ENCODE results near the gene ARHGEF3. TPM values are rescaled to one million over a fixed set of nuclear protein-coding genes. Genes with fewer than 3 reads are reported as not detected.

Gene ARHGEF3
- total RNA-seq, 1 experiment from 2014 or later = 7.9 TPM

- TF ChIP-seq, protein P1, sequence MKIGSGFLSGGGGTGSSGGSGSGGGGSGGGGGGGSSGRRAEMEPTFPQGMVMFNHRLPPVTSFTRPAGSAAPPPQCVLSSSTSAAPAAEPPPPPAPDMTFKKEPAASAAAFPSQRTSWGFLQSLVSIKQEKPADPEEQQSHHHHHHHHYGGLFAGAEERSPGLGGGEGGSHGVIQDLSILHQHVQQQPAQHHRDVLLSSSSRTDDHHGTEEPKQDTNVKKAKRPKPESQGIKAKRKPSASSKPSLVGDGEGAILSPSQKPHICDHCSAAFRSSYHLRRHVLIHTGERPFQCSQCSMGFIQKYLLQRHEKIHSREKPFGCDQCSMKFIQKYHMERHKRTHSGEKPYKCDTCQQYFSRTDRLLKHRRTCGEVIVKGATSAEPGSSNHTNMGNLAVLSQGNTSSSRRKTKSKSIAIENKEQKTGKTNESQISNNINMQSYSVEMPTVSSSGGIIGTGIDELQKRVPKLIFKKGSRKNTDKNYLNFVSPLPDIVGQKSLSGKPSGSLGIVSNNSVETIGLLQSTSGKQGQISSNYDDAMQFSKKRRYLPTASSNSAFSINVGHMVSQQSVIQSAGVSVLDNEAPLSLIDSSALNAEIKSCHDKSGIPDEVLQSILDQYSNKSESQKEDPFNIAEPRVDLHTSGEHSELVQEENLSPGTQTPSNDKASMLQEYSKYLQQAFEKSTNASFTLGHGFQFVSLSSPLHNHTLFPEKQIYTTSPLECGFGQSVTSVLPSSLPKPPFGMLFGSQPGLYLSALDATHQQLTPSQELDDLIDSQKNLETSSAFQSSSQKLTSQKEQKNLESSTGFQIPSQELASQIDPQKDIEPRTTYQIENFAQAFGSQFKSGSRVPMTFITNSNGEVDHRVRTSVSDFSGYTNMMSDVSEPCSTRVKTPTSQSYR (CRISPR knock-in tag; IDR thresholded peaks at IDR 0.05) = no peak
- TF ChIP-seq PRRX2 (CRISPR knock-in tag; IDR thresholded peaks at IDR 0.05) (no peak), ESRRA (CRISPR knock-in tag; IDR thresholded peaks at IDR 0.05; ENCODE audit: borderline replicate concordance) (no peak), NR3C1 (CRISPR knock-in tag; conservative IDR thresholded peaks at IDR 0.05; ENCODE audit: low read depth) (no peak), TCF7 (CRISPR knock-in tag; IDR thresholded peaks at IDR 0.05; ENCODE audit: low read depth) (no peak), RELA (CRISPR knock-in tag; IDR thresholded peaks at IDR 0.05; ENCODE audit: borderline replicate concordance) (no peak), ZNF425 (CRISPR knock-in tag; conservative IDR thresholded peaks at IDR 0.05) (no peak), ZNF396 (CRISPR knock-in tag; IDR thresholded peaks at IDR 0.05; ENCODE audit: borderline replicate concordance) (no peak), ZNF138 (CRISPR knock-in tag; conservative IDR thresholded peaks at IDR 0.05) (no peak), ZNF219 (CRISPR knock-in tag; IDR thresholded peaks at IDR 0.05; ENCODE audit: borderline replicate concordance) (no peak), FOXP1 (CRISPR knock-in tag; IDR thresholded peaks at IDR 0.05; ENCODE audit: borderline replicate concordance) (no peak), CREM (CRISPR knock-in tag; IDR thresholded peaks at IDR 0.05) (no peak), GRHL2 (CRISPR knock-in tag; IDR thresholded peaks at IDR 0.05; ENCODE audit: insufficient replicate concordance, severe bottlenecking) (no peak)
Observed at GRCh38 chr3:56753206-56753820, 48.4 kb downstream of the ARHGEF3 start (continued).

GRCh38 chr3:56751056-56751707, 50.6 kb downstream of the ARHGEF3 start:
- ATAC-seq = no peak
- POLR2A ChIA-PET = no interaction called here
- H3K4me1 Mint-ChIP-seq = peaks cover 8% of the 10 kb centered on the region
- TF ChIP-seq E2F1 (CRISPR knock-in tag; IDR thresholded peaks at IDR 0.05) (no peak), TCF7 (CRISPR knock-in tag; IDR thresholded peaks at IDR 0.05; ENCODE audit: low read depth) (no peak), ZNF232 (CRISPR knock-in tag; IDR thresholded peaks at IDR 0.05) (no peak), NFE2L1 (CRISPR knock-in tag; IDR thresholded peaks at IDR 0.05) (no peak), SMAD3 (CRISPR knock-in tag; IDR thresholded peaks at IDR 0.05; ENCODE audit: borderline replicate concordance) (no peak), ATF1 (CRISPR knock-in tag; IDR thresholded peaks at IDR 0.05) (no peak), ZNF138 (CRISPR knock-in tag; conservative IDR thresholded peaks at IDR 0.05) (no peak), SOX15 (CRISPR knock-in tag; IDR thresholded peaks at IDR 0.05) (no peak), MXD4 (CRISPR knock-in tag; IDR thresholded peaks at IDR 0.05; ENCODE audit: borderline replicate concordance) (no peak), RORB (CRISPR knock-in tag; IDR thresholded peaks at IDR 0.05) (no peak), TP53 (CRISPR knock-in tag; IDR thresholded peaks at IDR 0.05) (no peak), ELF4 (CRISPR knock-in tag; IDR thresholded peaks at IDR 0.05; ENCODE audit: low read depth) (no peak), NFATC4 (CRISPR knock-in tag; IDR thresholded peaks at IDR 0.05) (no peak), NFYB (CRISPR knock-in tag; conservative IDR thresholded peaks at IDR 0.05; ENCODE audit: low read depth) (no peak), FOXP1 (CRISPR knock-in tag; IDR thresholded peaks at IDR 0.05; ENCODE audit: borderline replicate concordance) (no peak), ZNF532 (CRISPR knock-in tag; IDR thresholded peaks at IDR 0.05; ENCODE audit: borderline replicate concordance) (no peak)

More at GRCh38 chr3:56751056-56751707, 50.6 kb downstream of the ARHGEF3 start:
- Mint-ChIP-seq H3K36me3 (no peaks in the 10 kb centered on the region), H3K4me3 (no peak overlapping the region), H3K9me3 (no peaks in the 10 kb centered on the region), H3K27me3 (ENCODE audit: low read depth) (no peaks in the 10 kb centered on the region), H3K27ac (no peak overlapping the region)
- DNase-seq (ENCODE audit: low spot score) = no peak
- CTCF ChIA-PET = interaction anchor here (1.4 kb wide), 1 partner anchor 48 kb away, joined by 5 read pairs; no protein-coding TSS in a partner anchor

All from WTC11 (cell line).